RCC 7860 (cell line): ENCODE results near the gene CCDC167.
"Not testable (repeated sequence)": the region's sequence is repeated elsewhere in the genome, so short reads cannot be mapped to it uniquely, and the experiment has no call there.

Experiments
- DNase-seq: peaks from one replicate; pipeline ENCODE4 v3.0.0-alpha.2; 2015; ENCODE audit warnings: low spot score
- FAIRE-seq: peaks from 2 replicates; lab custom pipeline; 2012; peaks lifted over from hg19 to GRCh38; lab: Jason Lieb, UNC

The CCDC167 gene

DNA sequence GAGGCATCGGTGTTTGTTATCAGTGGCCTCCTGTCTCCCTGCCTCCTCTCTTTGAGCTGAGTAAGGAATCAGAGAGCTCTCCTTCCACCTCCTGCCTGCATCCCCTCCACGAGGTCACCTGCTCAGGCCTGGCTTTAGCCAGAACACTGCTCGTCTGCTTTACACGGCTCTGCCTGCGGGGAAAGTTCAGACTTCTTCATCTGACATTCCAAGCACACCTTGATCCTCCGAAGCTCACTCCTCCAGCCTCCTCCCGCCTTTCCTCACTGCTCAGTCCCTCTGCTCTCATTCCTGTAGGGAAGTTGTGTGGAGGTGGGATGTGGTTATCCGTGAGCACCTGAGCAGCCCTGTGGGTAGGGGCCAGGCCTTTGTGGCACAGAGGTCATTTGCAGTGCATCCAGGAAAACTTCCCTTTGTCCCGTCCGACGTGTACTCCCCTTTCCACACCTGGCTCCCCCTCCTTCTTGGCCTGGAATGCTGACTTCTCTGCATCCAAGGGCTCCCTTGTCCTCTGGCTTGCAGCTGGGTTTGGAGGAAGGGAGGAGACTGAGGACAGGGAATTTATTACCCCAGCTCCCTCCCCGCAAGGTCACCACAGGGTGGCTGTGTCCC is 12.8 kb upstream of the CCDC167 start:
- DNase-seq (no peak), FAIRE-seq (no peak)

DNA sequence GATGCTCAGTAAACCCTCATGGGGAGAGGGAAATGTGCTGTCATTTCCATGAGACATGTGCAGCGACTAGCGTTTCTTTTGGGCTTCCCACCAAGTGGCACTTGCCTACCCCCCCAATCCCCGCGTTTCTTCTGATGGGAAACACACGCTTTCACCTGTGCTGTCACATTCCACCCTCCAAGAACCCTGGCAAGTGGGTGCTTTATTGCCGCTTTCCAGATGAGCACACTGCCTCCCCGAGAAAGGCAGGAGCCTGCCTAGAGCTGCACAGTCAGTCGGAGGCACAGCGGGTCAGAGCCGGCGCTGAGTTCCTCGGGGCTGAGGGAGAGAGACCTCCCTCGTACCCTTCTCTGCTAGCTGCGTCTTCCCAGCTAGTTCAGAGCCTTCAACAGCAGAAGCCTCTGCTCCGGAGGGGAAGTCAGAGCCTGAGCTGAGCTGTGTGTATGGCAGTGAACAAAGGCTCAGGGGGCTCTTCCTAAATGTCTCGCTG is 12.3 kb upstream of the CCDC167 start:
- no peak for FAIRE-seq
- DNase-seq, result no peak

DNA sequence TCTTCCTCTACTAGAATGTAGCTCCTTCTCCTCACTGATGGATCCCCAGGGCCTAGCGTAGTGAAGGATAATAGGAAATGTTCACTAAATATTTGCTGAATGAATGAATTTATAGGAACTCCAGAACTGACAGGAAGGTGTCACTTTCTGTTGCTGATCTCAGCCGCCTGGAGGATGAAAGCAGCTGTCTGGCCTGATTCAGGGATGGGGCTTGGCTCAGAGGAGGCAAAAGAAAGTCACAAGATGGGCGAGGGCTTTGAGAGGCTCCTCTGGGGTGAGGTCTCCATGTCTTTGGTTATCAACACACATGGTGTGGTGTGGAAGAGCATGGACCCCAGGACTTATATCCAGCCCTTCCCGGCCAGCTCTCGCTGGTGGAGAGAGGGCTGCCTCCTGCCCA is 11.5 kb upstream of the CCDC167 start:
- no peak for DNase-seq
- FAIRE-seq, result no peak

DNA sequence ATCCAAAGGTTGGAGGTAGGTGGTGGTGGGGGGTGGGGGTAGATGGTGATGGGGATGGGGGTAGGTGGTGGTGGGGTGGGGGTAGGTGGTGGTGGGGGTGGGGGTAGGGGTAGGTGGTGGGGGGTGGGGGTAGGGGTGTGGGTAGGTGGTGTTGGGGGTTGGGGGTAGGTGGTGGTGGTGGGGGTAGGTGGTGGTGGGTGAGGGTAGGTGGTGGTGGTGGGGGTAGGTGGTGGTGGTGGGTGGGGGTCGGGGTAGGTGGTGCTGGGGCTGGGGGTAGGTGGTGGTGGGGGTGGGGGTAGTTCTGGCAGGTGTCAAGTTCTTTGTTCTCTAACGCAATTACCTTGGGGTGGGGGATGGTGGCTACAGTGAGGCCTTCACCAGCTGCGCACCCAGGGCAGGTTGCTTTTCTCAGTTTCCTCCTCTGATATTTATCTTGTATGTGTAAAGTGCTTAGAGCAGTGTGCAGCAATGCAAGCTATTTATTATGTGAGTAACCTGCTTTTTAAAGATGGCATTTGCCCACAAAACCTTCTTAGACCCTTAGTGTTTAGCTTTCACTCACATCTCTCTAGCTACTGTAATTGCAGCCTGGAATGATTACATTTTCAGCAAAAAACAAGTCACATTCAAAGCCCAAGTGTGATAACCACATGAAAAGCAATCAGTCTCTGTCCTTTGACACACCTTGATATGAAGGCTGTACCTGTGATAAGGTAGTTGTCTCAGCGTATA is 8.2 kb upstream of the CCDC167 start:
- no peak for FAIRE-seq

DNA sequence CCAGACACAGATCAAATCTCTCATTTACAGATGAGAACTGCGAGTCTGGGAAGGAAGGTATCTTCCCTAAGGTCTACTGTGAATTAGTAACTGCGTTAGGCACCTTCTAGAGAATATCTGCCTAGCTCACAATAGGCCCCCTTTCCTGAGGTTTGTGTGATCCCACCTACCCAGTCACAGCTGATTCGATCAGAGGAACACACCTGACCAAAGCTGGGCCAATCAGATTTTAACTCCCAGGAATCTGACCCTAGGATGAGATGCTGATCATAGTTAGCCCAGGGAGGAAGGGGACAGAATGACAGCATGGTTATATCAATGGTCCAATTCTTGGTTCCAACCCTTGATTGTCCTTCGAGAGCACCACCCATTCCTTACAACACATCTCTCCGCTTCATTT is 7.4 kb upstream of the CCDC167 start:
- no peak for FAIRE-seq
- no peak for DNase-seq

More for the DNA sequence above, 8.2 kb upstream of the CCDC167 start:
- no peak for DNase-seq

DNA sequence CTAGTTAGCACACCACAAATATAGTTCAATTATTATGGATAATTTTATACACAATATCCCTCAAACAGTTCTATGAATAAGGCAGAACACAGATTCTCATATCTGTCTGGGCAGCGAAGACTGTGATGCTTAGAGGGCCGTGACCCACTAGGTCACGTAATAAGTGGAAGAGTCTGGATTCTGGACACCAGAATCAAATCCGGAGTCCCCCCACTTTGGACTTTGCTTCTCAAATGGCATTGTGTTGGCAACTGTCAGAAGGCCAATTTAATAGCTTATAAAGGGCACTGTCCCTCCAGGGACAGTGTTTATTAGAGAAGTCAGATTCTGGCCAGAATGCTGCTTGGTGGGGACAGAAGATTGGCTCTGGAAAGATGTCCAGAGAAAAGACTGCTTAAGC is 6.8 kb upstream of the CCDC167 start:
- no peak for DNase-seq
- no peak for FAIRE-seq

DNA sequence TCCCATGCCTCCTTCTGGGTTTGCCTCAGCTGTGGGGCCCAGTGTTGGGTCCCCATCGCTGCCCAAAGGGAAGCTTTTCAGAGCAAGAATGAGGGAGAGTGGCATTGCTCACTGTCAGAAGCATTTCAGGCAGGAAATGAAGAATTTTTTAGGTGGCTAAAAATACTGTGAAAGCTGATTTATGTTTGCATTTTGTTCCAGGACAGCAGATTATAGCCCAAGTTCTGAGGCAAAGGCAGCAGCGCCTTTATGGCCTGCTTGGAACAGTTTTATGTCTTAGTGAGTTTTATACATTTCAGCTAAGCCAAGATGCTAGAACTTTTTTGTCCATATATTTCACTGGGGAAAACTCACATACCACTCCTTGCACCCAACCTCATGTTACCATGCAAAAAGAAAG is 4.3 kb upstream of the CCDC167 start:
- DNase-seq (no peak), FAIRE-seq (no peak)

DNA sequence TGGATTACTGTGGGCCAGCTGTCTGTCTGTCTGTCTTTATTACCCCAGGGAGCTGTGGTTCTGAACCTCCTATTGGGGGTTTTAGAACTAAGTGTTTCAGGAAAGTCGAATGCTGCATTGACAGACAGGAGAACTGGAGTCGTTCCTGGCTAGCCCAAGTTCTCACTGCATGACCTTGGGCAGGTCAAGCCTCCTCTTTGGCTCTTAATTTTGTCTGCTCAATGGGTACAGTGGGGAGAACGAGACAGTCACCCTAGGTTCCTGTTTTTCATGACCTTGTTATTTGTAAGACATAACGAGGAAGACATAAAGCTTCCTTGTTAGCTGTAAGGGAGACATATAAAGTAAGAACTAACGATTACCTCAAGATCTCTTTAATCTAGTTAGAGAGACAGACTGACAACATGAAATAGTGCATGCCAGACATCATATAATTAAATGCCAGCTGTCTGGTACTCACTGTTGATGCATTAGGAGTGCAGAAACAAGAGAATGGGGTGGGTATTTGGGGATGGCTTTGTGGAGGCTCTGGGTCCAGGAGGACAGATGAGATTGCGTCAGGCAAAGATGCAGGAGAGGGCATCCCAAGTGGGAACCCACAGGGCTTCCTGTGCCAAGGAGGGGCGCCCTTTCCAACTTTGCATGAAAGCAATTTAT is 3.7 kb upstream of the CCDC167 start:
- FAIRE-seq (no peak), DNase-seq (no peak)

DNA sequence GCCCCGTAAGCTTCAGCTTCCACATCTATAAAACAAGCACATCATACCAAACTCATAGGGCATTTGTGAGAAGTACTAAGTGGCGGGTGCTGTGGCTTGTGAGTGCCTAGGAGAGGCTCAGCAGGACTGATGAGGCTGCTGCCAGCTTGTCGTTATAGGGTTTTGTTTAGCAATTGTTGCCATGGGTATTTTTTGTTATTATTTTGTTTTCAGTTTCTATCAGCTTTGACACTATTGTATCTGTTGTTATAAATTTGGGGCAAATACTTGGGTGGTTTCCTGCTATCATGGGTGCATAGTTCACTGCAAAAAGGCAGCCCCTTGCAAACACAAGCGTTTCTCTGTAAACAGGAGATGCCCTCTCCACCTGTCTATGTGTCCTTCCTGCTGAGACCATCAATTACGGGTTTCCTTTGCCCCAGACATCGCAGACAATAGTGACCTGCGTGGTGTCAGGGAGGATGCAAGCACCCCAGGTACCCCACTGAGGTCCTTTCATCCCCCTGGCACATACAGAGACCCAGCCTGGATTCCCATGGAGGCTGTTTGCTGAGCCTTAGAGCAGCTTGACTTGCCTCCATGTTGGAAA is 3.1 kb upstream of the CCDC167 start:
- no peak for DNase-seq
- no peak for FAIRE-seq

DNA sequence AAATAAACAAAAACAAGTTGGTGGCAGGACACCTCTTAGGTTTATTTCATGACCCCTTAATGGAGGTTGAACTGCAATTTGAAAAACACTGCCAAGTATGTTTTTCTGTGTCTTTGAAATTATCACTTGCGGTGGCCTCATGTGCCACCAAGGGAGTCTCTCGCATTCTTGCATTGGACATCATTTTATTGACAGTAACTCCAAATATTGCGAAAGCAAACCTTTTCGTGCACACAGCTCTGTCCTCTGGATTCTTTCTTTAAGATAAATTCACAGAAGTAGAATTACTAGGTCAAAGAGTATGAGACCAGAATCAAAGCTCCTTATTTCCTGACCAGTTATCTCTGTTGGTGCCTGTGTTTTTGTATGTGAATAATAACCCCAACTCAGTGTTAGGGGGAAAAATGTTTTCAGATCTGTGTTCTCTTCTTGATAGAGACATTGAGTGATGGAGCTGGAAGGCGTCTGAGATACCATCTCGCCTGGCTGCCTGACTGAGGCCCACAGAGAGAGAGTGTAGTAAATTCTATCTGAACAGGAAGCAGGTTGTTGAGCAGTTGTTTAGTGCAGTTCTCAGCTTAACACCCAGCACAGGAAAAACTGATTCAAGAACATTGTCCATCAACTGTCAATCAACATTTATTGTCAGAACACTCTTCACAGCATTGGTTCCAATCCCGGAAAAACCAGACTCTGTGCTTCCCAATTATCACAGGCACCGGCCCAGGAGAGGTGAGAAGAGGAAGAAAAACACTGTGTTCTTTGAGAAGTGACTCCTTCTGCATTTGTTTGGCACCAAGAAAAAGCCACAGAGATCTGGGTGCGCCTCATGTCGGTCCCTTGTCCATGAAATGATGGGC is 2.2 kb upstream of the CCDC167 start:
- DNase-seq, result no peak

DNA sequence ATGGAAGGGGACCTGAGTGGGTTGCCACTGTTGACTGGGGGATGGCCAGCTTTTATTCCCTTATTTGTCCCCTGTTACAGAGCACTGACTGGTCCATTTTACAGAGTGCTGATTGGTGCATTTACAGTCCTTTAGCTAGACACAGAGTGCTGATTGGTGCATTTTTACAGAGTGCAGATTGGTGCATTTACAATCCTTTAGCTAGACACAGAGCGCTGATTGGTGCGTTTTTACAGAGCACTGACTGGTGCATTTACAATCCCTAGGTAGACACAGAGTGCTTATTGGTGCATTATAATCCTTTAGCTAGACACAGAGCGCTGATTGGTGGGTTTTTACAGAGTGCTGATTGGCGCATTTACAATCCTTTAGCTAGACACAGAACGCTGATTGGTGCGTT is 1.2 kb upstream of the CCDC167 start:
- DNase-seq, FAIRE-seq: not testable (repeated sequence)

More for the DNA sequence above, 2.2 kb upstream of the CCDC167 start:
- no peak for FAIRE-seq

DNA sequence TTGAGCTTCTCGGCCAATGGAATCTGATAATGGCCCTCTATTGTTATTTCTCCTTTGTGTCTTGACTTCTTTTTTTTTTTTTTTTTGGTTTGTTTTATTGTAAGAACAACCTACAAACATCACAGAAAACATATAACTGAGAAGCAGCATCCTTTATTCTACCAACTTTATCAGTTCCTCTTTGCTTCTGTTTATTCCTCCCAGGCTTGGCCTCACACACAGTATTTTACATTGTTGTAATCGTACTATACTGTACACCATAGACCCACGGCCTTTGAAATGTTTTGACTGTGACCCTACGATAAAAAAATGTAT is 558 bp upstream of the CCDC167 start:
- no peak for FAIRE-seq

DNA sequence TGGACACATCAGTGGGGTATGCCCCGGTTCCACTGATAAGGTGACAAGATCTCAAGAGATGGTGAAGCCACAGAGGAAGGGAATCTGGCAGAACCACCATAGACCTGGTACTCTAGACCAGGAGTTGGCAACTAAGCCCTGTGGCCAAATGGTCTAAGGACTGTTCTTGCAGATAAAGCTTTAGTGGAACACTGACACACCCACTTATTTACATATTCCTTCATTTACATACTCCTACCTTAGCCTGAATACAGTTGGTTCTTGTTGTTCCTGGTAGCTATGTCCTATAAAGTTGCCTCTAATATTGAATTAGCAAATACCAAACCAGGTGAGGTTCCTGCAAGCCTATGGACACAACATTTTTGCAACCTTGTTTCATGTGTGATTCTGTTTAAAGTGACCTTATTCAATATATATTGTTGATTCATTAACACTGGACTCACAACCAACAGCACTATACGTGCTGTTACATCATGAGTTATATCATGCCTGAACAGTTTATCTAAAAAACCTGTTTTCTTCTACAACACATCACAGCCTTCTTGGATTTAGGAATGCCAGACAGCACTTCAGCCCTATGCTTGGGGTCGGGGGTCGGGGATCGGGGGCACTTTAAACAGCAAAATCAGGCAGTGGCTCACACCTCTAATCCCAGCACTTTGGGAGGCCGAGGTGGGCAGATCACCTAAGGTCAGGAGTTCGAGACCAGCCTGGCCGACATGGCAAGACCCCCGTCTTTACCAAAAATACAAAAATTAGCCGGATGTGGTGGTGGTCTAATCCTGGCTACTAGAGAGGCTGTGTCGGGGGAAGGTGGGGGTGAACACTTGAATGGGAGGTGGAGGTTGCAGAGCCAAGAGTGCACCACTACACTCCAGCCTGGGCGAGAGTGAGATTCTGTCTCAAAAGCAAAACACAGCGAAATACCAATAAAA is 2.5 kb downstream of the CCDC167 start:
- FAIRE-seq, result no peak
- DNase-seq, result no peak

More for the DNA sequence above, 558 bp upstream of the CCDC167 start:
- DNase-seq, result no peak

DNA sequence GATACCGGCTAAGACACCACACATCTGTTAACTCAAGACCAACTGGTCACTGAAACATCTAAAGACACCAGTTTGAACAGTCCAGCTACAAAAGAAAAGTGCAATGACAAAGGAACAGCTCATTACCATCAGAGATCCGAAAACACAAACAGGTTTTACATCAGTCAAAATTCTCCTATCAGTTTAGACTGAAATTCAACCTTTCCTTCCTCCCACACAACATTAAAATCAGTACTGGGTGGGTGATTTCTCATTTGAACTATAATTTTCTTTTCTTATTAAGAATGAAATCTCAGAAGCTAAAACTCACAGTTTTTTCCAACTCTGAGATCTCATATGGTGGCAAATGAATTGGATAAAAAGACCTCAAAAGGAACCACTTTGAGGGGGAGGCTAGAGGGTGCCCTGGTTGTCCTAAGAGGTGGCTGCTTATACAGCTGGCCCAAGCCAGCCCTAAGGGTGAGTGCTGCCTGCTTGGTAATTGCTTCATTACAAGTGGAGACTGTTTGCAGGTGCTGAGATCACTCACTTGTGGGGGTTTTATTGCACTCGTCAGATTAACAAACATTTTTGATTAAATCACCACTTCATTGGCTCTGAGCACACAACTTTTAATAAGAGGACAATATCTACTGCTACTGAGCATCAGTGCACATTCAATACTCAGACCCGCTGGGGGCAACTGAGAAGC is 4.3 kb downstream of the CCDC167 start:
- no peak for DNase-seq
- no peak for FAIRE-seq

DNA sequence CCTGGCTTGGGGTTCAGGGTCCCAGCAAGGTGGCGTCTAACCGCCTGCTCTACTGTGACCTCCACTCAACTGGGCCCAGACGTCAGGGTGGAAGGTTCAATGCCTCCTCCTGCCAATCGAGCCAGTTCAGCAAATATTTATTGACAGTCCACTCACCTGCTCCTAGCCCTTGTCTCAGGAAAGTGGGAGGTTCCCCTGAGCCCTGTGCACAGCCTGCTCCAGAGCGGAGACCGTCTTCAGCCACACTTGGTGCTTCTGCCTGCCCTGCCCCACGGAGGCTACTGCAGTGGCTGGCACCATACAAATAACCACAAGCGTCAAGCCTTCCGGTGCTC is 6.1 kb downstream of the CCDC167 start:
- FAIRE-seq, result no peak
- DNase-seq, result no peak

DNA sequence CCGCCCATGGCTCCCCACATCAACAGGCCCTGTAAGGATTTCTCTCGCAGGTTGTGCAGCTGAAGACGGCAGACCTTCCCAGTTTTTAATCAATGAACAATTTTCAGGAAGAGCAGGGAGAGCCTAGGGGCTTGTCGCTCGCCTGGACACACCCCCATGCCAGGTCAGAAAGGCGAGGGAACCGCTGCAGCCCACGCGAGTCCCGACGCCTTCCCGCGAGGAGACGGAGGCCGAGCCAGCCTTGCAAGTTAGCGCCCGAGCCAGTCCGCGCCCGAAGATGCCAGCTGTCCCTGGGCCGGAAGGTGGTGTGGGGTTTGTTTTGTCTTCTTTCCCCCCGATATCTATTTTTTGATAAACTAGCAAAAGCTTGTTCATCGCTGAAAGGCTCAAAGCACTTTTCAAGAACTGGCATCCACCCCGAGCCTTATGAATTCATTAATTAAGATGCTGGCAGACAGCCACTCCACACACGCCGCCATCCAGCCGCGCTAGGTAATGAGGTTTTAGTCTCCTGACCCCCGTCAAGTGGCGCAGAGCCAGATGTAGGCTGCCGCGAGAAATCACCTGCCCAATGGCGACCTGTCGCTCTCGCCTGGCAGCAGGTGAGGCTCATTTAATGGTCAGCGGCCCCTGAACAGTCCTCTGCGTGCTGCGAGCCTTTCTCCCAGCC is 6.6 kb downstream of the CCDC167 start:
- DNase-seq, result no peak
- no peak for FAIRE-seq

DNA sequence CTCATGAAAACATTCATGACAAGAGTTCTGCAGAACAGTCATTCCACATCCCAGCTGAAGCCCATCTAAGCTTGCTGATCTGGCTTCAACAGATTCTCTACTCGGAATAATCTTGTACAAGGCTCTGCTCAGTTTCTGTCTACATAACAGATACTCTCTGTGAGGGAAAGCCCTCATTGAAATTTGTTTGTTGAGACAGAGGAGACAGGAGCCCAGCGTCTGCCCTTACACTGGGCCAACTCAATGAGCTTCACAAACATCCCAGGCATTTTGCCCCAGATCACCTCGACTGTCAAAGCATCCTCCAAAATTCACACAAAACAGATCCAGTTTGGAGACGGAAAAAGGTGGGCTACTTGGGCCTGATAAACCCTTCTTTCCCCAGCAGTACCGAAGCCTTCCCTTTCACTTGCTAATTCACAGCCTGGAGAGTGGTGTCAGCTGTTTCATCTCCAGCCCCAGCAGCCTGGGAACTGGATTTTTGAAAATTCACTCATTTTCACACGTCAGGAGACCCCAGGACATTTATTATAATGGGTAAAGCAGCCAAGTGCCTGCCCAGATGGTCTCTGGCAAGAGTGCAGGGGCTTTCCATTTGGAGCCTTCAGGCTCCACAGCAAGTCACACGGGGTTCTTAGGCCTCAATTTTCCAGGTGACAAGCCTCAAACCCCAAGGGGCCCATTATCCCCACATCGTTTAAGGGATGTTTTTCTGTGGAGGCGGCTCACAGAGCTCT is 7.3 kb downstream of the CCDC167 start:
- no peak for FAIRE-seq
- no peak for DNase-seq

DNA sequence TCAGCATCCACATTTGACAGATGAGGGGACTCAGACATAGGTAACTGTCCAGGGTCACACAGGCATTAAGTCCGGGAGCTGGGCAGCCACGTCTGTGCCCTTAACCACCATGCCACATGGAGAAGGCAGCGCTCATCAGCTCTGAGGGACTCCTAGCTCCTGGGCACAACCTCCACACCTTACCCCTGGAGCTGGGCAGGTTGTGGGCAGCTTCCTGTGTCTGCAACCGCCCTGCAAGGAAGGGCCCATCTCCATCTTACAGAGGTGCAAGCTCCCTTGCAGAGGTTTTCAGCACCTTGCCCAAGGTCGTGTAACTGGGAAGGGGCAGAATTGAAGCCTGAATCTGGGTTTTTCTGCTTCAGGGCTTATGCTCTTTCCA is 7.9 kb downstream of the CCDC167 start:
- DNase-seq (no peak), FAIRE-seq (no peak)
